DOHH2 (cell line): ENCODE data around the gene CLDN24.

ENCODE experiments used
- CTCF ChIP-seq: fragments of 200-600 bp; sonication (generic); IDR thresholded peaks from one replicate; pipeline ENCODE4 v1.5.1; 2014; ENCODE audit warnings: antibody characterized with exemption, mild to moderate bottlenecking, low read depth, low read length; ENCODE audit not compliant: poor library complexity, severe bottlenecking
- EZH2phosphoT487 ChIP-seq: fragments of 200-600 bp; sonication (generic); IDR thresholded peaks from 2 replicates; pipeline ENCODE4 v1.6.1; 2017; ENCODE audit warnings: borderline replicate concordance, mild to moderate bottlenecking, antibody characterized with exemption, low read length, moderate library complexity, mixed read lengths

DNA sequence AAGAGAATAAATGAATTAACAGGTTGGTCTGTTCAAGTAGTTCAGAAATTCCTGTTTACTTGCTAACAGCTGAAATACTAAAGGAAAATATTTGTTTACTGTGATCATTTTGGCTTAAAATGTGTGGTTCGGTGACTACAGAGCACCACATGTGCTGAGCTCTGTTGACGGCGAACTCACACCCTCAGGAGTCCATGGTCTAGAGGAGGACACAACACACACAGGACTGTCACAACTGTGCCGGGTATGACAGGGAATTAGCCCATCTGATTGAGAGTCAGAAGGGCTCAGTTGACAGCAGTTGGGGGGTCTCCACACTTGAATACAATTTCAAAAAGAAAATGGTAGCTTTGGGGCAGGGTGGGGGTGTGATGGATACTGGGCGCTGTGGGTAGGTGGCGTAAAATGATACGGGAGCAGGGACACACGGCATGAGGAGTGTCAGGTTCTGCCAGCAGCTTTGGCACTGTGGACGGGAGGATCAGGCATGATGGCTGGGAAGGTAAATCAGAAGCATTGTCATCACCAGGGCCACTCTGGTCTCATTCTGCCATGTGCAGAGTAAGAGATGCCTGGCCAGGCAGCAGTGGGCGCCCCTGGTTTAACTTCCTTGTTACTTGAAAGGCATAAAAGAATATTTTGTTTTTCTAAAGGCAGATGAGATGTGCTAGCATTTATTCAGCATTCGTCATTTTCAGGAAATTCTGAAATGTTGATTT, 35.5 kb downstream of the CLDN24 start:
- TF ChIP-seq CTCF (no peak), EZH2phosphoT487 (no peak)
